NK-92 (cell line): Measurements from ENCODE around the gene COMP.
"Not testable (repeated sequence)": the region's sequence is repeated elsewhere in the genome, so short reads cannot be mapped to it uniquely, and the experiment has no call there.

Source experiments
- DNase-seq: peaks from one replicate; lab custom pipeline; 2025; ENCODE audit not compliant: unreplicated experiment; lab: John Stamatoyannopoulos, UW

The COMP gene

DNA sequence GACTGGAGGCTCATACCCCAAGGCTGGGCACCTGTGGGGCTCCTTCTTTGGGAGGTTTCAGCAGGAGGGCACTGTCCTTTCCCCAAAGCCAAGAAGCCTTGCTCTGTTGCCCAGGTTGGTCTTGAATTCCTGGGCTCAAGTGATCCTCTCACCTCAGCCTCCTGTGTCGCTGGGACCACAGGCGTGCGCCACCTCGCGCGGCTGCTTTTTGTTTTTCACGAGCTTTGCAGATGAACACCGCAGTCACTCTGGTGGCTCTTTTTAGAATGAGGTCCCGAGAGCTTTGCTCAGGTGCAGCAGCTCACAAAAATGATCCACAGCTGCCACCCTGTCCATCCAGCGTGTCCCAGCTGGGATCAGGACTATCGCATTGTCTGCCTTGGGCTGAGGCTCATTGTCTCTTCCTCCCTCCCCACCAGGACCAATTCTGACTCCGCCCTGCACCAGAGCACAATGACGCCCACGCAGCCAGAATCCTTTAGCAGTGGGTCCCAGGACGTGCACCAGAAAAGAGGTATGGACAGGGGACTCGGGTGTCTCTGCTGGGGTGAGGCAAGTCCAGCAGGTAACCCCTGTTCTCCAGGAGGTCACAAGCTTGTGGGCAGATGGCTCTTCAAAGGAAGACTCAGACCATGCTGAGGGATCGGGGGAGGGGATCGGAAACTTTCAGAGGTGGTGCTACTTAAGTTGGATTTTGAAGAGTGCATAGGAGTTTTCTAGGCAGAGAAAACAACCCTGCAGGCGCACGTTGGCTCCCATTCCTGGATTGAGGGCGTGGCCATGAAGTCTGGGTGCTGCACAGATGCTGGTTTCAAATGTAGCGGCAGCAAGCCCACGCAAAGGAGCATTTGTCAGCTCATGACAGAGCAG is 41.5 kb downstream of the COMP start:
- DNase-seq, result no peak

DNA sequence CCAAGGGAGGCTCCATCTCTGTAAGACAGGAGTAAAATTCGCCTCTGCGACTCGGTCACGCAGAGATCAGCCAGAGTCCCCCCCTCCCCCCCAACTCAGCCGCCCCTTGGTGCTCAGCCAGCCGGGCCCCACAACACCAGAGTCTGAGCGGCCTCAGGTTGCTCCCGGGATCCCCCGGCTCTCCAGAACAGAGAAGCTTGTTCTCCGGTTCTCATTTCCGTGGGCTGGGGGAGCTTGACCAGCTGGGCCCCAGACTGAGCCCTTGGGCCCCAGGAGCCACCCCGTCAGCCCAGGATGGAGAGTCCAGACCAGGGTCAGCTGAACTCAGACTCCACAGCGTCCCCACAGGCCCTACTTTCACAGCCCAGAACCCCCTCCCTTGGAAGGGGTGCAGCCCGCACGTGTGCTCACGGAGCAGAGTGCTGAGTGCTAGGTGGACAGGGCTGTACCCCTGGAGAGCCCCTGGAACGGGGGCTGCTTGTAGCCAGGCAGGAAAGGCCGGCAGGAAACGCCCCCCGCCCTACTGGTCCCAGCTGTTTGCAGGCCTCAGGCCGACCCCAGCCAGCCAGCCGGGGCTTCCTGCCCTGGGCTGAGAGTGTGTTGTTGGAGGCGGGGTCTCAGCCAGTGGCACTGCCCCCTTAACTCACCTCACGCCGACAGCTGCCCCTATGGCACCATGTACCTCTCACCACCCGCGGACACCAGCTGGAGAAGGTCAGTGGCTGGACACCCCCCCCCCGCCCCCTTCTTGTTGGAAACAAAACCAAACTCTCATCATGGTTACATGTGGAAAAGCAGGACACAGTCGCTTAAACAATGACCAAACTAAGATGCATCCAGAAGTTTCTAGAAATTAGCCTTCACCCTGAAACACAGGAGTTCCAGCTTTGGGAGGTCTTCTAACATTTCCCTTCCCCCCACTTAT is 44.4 kb downstream of the COMP start:
- no peak for DNase-seq

DNA sequence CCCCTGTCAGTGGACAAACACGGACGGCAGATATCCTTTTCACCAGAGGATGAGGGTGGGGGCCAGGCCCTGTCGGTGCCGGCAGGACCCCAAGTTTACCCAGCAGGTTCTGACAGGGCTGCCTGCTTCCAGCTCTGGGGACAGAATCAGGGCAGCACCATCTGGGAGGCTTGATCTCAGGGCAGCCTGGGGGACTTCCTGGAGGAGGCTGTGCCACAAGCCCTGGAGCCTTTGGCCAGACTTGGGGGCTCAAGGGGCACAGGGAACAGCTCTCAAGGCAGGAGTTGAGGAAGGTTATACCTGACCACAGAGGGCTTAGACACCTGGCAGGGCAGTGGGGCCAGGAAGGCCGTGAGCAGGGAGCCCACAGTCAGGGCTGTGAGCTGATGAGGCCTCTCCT is 45.2 kb downstream of the COMP start:
- DNase-seq, result no peak

DNA sequence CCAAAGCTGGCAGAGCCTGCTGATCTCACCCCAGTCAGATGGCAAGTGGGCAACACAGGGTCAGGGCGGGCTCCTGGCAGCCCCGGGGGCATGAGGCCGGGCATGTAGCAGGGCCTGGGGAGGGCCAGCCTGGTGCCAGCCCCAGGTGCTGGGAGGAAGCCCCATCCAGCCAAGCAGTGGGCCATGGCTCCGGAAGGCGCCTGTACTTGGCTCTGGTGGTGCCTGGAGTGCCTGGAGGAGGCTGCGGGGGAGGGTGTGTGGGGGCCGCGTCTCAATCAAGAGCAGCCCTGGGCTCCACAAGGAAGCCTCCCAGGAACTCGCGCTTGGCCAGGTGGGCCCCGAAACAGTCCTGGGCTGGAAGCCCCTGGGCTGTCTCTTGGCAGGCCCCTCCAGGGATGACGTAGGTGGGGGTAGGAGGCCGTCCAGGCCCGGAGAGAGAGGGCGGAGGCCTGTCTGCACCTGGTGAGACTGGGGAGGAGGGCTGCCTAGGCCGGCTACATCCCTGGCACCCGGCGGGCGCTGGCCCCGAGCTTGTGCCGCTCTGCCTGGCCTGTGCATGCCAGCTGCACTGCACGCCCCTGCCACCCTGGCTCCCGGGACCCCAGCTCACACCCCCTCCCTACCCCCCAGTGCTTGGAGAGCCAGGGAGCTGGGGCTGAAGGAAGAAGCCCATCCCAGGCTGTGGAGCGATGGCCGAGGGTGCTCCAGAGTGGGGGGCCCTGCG is 45.9 kb downstream of the COMP start:
- DNase-seq, result no peak

DNA sequence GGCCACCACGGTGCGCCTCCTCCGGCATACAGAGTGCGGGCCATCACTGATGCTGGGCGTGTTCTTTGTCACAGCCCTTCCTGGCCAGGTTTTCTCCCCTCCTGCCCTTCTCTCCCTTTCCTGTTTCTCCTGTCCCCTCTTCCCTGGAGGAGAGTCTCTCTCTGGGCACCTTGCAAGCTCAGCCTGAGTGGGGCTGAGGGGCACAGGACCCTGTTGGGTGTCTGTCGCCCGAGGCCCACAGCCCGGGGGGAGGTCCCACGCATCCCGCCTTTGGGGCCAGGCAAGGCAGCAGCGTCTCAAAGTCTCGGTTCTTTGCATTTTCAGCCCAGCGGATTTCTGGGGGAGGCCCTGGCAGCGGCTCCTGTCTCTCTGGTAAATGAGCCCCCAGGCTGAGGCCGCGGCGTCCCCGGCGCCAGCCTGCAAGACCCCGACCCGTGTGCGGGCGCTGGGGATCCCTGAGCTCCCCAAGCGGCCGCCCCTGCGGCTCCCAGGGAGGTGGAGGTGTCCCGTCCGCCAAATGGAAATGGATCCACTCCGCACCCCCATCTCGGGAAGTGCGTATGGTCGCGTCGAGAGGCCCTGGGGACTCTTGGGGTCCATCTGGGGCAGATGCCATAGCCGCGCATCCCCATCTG is 47.2 kb downstream of the COMP start:
- no peak for DNase-seq

DNA sequence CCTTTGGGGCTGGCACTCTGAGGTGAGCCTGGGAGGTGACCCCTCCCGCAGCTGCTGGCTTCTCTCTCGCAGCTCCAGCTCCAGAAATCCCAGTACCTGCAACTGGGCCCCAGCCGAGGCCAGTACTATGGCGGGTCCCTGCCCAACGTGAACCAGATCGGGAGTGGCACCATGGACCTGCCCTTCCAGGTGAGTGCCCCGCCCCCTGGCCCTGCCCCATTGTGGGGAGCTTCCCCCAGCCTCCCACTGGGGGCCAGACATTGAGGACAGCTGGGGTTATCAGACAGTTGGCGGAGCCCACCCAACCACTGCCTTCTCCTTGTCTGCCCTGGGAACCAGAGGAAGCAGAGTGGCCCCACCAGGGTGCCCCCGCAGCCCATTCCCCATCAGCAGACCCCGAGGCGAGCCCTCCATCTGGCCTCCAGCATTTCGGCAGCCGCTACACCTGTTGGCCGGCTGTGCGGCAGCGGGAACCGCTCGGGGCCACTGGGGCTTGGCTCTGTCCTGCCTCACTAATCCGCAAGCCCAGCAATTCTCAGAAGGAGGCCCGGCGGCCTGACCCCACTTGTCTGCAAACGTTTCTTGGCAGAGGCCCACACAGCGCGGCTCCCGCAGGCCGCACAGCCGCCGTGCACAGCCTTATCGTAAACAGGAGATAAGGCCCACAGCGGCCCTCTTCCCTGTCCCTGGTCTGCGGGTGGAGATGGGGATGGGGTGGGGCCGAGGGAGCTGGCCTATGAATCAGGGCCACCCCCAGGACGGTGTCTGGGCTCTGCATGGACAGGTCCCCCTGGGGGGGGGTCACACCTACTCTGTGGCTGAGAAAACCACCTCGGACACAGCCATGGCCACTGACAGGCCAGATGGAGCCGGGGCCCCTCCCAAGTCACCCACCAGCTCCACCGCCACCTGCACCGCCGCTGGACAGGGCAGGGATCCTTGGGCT is 48.0 kb downstream of the COMP start:
- DNase-seq, result no peak

DNA sequence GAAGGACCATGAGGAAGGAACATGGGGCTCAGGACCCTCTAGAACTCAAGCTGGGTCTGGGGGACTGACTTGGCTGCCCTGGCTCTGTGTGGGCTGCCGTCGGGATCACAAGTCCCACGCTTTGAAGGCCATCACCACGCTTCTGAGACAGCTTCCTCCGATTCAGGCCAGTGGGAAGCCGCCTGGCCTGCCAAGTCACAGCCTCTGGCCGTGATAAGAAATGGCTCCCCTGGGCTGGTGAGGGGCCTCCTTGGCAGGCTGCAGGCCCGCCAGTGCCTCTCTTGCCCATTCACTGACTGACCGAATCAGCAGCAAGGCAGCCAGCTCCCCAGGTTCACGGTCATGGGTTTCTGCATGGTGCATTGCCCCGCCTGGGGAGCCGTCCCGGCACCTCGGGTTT is 48.8 kb downstream of the COMP start:
- no peak for DNase-seq

DNA sequence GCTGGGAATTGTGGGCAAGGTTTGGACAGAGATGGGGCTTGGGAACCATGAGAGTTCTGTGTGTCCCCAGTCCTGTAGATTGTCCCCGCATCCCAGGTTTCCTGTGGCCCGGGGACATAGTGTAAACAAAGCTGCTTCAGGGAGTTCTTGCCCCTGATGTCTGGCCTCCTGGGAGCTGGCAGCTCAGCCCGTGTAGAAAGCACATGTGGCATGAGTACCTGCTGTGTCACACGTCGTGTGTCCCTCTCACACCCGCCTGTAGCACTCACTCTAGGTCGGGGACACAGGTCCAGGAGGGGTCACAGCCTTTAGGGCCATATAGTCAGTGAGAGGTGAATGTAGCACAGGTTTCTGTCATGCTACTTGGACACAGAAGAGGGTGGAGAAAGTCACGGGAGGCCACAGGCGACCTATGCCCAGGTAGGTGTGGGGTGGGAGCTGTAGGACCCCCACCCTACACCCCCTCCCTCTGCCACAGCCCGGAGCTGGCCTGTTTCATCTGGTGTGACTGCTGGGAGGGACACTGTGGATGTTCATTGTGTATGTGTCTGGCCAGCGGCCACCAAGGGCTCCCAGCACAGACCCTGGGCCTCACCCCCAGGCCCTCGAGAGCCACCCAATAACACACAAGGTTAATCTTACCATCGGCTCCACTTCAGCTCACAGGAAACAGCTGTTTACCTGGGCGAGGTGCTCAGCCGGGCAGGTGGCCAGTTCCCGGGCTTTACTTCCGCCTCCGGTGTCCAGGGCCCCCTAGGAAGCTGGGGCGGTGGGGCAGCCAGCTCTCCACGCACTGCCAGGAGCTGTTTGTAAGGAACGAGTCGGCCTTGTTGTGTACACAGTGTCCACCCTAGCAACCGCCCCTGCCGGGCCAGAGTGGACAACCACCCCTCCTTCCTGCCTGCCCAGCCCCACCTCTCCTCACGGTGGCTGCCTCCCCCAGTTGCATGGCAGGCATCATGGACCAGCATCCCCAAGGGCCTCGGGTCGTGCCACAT is 49.7 kb downstream of the COMP start:
- DNase-seq, result no peak

DNA sequence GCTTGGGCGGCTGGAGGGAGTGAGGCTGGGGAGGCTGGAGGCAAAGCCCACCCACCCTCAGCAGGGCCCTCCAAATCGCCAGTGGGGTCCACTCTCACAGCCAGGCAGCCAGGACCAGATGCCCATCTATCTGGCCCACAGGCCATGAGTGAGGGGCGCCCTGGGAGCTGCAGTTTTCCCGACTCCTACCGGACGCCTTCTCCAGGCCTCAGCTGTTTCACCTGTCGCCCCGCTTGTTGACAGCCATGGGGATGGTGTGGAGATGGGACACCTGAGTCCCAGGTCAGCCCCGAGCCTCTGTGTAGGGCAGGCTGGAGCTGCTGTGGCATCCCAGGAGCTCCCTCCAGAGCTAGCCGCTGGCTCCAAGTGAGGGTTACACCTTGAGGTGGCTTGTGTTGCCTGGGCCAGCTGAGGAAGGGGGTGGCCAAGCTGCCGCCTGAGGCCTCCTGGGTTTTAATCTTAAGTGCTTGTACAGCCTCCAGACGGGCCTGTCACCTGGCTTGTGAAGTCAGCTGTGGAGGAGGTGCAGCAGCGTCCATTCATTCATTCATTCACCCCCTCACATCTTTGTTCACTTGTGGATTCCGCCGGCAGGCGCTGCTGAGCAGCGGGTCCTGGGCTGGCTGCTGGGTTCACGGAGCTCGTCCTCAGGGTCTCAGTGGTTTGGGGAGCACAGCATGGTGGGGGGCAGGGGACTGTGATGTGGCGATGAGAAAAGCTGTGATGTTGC is 52.0 kb downstream of the COMP start:
- DNase-seq, result no peak

DNA sequence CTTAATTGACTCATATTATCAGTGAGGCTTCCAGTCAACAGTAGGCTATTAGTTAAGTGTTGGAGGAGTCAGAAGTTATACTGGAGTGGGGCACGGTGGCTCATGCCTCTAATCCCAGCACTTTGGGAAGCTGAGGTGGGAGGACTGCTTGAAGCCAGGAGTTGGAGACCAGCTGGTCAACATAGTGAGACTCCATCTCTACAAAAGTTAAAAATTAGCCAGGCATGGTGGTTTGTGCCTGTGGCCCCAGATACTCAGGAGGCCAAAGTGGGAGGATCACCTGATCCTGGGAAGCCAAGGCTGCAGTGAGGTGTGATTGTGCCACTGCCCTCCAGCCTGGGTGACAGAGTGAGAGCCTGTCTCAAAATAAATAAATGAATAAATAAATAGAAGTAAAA is 53.2 kb downstream of the COMP start:
- DNase-seq, result no peak

DNA sequence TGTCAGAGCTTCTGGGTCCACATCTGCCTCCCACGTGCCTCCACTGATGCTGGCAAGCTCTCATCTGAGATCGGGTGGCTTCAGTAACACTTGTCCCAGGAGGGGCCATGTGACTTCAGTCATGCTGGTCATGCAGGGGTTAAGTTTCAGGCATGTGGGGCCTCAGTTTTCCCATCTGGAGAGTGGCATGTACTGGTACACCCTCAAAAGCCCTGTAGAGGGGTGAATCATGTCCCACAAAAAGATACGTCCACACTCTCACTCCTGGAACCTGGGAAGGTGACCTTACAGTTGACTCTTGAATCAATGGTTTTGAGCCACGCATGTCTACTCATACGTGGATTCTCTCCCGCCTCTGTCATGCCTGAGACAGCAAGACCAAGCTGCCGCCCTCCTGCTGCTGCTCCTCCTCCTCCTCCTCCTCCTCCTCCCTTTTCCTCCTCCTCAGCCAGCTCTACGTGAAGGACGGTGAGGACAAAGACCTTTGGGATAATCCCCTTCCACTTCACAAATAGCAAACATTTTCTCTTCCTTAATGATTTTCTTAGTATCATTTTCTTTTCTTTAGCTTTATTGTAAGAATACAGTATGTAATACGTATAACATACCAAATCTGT is 53.7 kb downstream of the COMP start:
- no peak for DNase-seq

DNA sequence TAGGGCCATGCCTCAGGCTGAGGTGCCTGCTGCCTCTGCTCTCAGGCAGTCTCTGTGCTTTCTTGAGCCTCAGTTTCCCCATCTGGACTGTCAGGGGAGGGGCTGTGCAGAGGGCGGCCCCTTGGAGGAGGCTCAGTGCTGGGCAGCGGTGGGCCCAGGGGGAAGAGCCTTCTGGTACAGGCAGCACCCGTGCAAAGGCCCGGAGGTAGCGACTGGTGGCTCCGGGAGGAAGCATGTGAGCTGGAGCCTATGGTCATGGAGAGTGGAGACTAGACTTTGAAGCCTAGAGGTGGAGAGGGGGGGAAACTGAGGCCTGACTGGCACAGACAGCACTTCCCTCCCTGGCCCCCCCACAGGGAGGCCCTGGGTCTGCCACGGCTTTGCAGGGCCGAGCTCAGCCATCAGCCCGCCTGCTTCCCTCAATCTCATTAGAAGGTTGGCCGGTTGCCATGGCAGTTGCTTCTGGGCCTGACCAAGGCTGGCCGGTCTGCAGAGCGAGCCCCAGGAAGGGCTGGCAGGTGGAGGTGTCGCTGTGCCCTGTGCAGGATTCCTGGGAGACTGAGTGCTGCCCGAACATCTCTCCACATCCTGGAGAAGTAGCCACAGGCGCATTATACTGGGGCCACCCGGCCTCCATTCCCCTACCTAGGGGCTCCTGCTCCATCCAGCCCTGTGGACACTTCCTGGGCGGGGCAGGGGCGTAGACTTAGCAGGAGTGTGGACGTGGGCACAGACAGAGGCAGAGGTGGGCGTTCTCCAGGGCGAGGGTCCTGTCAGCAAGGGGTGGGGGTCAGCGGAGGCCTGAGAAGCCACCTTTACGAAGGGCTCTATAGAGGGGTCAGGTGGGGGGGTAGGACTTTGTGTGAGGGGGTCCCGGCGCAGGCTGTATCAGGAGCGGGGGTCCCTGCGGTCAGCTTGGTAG is 54.4 kb downstream of the COMP start:
- DNase-seq, result no peak

DNA sequence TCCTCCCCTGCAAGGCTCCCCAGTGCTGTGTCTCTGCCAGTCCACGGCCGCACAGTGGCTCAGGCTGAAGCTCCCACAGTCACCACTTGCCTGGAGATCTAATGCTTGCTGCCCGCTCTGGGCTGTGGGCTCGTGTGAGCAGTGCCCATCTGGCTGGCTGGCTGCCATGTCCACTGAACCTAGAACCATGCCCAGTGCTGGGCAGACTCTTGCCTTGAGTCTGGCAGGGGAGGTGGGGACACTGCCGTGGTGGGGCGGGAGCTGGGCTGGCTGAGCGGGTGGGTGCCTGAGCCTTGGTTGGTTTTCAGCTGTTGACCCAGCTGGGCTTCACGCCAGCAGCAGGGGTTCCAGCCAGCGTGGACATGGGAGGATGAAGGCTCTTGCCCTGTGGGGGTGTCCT is 55.4 kb downstream of the COMP start:
- no peak for DNase-seq

DNA sequence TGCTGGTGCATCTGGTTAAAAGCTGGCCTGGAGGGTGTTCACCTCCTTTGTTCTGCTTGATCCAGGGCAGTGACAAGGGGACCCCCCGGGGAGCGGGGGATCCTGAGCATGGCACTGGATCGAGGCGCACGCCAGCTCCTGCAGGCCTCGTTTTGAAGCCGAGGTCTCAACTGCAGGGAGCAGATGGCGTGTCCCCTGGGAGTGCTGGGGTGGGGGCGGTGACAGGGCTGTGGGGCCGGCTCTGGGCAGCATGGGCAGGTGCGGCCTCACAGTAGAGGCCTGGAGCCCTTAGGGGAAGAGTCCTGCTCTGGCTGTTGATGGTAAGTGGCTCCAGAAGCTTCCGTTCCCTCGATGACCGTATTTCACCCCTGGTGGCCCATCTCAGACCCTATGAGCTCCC is 55.8 kb downstream of the COMP start:
- DNase-seq, result no peak

DNA sequence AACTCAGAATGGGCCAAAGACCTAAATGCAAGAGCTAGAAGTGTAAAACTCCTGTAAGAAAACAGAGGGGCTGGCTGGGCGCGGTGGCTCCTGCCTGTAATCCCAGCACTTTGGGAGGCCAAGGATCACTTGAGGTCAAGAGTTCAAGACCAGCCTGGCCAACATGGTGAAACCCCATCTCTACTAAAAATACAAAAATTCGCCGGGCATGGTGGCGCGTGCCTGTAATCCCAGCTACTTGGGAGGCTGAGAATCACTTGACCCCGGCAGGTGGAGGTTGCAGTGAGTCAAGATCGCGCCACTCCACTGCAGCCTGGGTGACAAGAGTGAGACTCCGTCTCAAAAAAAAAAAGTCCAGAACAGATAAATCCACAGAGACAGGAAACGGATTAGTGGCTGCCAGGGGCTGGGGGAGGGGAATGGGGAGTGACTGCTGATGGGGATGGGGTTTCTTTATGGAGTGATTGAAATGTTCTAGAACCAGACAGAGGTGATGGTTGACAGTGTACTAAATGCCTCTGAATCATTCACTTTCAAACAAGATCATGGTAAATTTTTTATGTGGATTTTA is 57.3 kb downstream of the COMP start:
- DNase-seq, result not testable (repeated sequence)

DNA sequence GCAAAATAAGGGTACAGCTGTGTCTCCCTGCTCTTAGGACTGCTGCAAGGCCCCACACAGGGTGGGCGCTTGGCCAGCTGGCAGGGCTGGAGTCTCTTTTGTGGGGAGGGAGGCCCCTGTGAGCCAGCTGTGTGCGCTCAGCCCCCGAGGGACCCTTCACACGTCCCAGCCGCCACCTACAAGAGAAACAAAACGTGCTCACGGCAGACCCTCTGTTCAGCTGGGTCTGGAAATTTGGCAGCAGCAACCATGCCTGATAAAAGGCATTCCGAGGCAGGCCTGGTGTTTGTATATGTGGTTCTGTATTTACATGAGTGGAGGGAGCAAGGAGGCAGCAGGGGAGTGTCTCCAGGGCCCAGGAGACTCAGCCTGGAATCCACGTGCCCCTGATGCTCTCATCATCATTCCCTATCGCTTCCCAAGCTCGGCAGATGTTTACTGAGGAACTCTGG is 57.9 kb downstream of the COMP start:
- DNase-seq, result no peak
